ENCODE results near the gene TDRD12.
"Not testable (repeated sequence)": the region's sequence is repeated elsewhere in the genome, so short reads cannot be mapped to it uniquely, and the experiment has no call there.

Gene TDRD12

DNA sequence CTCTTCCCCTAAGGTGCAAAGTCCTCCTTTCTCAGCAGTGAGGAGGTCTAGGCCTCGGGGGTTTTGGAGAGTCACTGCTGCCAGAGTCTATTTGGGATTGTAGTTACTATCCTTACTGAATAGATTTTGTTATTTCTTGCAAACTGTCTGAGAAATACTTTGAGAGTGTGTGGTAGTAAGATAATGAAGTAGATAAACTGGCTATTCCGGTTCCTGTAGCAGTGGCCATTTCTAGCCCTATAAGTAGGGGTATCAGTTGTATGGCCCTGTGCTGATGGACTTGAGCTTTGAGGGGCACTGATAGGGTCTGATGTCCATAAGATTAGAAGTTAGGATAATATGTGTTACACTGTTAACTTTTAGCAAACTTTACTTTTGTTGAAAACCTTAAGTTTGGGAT, 25.3 kb upstream of the TDRD12 start:
- not testable (repeated sequence) for DNase-seq

DNA sequence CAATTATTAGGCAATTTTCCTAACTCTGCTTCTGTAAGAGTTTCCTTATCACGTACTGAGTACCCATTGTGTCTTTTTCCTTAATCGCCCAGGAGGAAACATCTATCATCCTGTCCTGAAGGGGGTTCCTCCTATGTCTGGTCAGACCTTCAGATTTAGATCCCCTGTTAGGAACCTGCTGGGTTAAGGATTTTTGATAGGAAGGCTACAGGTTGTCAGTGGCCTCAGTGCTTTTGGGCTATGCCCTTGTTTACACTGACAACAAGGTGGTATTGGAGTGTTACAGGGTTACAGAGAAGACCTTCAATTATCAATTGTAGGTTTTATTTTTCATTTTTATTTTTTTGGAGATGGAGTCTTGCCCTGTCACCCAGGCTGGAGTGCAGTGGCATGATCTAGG, 24.7 kb upstream of the TDRD12 start:
- not testable (repeated sequence) for DNase-seq

DNA sequence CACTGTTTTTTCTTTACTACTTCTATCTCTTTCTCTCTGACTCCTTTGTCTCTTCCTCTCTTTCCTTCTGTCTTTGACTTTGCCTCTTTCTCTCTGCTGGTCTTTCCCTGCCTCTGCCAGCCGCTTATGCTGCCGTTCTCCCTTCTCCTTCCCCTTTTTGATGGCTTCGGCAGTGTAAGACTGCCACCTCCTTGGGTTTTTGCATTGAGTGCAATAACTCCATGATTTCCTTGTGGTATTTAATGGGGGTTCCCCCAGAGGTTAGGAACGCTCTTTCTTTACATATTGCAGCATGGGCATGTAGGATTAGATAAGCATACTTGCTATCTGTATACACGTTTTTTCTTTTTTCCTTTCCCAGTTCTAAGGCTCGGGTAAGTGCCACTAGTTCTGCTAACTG, 24.1 kb upstream of the TDRD12 start:
- not testable (repeated sequence) for DNase-seq

DNA sequence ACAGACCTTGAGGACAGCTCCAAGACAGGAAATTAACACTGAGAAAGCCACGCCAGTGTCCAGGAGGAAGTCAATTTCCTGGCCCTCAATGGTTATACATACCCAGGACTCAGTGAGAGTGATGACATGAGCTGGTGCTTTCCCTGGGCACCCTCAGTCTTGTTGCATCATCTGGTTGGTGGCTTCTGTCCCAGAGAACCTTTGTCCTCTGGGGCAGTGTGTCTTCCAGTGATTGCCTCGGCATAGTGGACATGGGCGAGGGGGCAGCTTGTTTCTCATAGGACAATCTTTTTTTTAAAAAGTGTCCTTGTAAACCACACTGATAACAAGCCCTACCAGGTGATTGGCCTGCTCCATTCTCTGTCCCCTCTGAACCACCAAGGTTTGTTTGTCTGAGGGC, 22.8 kb upstream of the TDRD12 start:
- not testable (repeated sequence) for DNase-seq

DNA sequence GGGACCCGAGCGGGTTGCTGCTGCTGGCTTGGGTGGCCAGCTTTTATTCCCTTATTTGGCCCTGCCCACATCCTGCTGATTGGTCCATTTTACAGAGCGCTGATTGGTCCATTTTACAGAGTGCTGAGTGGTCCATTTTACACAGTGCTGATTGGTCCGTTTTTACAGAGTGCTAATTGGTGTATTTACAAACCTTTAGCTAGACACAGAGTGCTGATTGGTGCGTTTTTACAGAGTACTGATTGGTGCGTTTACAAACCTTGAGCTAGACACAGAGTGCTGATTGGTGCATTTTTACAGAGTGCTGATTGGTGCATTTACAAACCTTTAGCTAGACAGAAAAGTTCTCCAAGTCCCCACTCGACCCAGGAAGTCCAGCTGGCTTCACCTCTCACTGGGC, 19.4 kb upstream of the TDRD12 start:
- not testable (repeated sequence) for DNase-seq

DNA sequence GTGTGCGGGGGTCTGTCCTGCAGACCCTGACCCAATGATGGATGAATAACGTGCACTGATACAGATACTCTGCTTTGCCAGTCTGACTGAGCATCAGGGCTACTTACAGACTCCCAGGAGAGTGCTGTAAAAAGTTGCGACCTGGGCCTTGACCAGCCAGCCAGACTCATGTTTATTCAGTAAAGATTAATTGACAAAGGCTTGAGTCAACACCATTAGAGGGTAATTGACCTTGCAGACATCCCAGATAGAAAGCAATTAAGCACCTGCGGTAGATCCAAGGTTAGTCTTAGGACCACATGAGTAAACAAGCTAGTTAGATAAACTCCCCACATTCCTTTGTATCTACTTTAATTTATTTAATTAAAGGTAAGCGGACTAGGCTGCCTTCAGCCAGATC, 17.6 kb upstream of the TDRD12 start:
- no peak for DNase-seq

DNA sequence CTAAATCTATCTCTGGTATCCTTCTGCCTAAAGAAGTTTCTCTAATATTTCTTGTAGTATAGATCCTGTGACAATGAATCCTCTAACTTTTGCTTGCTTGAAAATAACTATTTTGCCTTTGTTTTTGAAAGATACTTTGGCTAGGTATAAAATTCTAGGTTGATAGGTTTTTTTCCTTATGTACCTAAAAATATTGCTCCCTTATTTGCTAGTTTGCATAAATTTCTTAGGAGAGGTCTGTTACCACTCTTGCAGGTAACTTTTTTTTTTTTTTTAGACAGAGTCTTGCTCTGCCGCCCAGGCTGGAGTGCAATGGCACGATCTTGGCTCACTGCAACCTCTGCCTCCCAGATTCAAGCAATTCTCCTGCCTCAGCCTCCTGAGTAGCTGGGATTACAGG, 15.6 kb upstream of the TDRD12 start:
- not testable (repeated sequence) for DNase-seq

DNA sequence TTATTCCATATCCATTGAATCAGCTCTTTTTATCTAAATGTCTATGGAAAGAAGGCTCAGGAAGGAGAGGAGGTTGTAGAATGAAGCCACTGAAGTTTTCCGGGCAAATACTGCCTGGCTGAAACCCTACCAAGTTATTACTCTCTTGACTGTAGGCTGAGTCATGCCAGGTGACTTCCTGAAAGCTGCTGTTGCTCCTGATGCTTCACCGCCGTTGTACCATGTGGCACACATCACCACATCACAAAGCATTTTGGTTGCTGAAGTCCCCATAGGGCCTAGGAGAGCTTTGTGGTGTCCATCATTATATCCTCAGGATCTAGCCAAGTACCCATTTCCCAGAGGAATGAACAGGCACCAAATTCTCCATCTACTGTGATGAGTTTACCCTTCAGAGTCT, 11.1 kb upstream of the TDRD12 start:
- no peak for DNase-seq

DNA sequence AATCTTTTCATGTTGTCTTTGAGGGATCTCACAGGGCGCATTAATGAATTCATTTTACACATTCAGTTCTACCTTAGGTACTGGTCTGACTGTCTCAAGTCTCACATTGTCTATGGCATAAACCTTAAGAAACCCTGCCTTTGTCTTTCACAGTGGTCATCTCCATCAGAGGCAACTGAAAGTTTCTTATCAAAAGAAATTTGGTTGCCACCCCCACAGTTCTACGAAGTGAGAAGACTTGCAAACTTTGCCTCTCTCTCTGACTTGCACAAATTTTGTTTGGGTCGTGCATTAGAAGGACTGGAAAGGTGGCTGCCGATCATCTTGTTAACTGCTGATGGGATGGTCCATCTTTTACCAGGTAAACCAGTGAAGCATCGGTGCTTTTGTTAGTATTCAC, 10.5 kb upstream of the TDRD12 start:
- no peak for DNase-seq

DNA sequence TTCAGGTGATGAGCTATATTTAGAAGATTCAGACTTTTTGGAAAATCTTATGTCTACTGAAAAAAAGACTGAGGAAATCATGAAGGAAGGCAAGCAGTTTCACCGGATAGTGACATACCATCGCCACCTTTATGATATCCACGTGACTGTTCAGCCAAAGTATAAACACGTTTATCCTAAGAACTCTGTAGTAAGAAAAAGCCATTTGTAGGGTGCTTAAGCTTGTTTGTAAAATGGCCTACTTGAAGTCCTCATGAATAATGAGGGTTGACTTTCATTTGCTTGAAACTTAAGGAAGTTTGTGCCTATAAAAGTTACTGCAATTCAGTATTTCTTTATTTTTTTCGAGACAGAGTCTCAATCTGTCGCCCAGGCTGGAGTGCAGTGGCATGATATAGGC, 7.8 kb upstream of the TDRD12 start:
- no peak for DNase-seq

DNA sequence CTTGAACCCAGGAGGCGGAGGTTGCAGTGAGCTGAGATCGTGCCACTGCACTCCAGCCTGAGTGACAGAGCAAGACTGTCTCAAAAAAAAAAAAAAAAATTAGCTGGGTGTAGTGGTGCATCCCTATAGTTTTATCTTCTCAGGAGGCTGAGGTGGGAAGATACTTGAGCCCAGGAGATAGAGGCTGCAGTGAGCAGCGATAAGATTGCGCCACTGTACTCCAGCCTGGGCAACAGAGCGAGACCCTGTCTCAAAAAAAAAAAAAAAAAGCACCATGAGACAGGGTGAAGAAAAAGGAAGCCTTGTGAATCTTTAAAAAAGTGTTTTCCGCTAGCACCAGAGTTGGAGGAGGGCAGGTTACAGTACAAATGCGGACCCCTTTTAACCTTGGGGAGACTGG, 3.4 kb upstream of the TDRD12 start:
- not testable (repeated sequence) for DNase-seq

DNA sequence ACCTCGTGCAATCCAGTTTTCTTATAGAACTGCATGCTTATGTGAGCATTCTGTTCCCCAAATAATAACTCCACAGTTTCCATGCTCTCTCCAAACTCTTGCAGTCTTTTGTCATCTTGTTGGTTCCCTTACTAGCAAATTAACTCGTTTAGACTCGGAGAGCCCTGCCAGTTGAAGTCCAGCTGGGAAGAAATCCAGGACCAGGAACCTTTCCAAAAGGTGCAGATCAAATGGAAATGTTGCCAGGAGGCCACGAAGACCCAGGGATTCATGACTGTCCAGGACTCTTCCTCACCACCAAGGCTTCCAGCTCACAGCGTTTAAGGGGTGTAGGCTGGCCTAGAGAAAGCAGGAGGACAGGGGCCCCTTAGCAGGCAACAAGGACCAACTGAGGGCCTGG, 2.1 kb upstream of the TDRD12 start:
- DNase-seq = no peak

DNA sequence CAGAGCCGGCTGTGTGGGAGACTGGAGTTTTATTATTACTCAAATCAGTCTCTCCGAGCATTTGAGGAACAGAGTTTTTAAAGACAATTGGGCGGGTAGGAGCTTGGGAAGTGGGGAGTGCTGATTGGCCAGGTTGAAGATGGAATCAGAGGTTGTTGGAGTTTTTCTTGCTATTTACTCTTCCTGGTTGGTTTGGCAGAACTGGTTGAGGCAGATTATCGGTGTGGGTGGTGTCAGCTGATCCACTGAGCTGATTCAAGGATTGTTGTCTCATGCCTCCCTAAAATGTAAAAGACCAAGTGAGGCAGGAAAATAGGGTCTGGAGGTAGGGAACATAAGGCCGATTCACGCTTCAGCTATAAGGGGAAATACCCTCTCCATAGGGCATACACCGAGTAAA, 1.3 kb upstream of the TDRD12 start:
- no peak for DNase-seq

DNA sequence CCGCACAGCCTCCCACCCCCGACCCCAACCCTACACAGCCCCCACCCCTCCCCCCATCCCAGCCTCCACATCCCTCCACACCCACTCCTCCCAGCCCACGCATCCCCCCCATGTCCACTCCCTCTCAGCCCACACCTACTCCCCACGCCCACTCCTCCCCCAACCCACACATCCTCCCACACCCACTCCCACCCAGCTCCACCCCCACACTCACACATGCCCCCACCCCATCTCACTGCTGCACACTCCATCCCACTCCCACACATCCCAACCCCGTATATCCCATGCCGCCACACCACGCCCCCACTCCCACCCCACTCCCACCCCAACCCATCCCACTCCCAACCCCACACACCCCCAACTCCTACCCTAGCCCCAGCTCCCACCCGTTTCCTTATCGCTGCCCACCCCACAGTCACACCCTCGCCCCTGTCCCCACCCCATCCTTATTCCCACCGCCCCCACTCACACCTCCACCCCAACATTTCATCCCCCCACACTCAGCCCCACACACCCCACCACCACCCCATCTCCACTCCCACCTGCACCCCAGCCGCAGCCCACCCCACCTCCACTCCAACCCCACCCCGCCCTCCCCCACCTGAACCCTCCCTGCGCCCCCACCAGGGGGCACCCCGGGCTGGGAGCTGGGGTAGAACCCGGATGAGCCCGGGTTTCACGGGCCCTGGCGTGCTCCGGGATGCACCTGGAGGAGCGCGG, 809 bp downstream of the TDRD12 start:
- DNase-seq = no peak

DNA sequence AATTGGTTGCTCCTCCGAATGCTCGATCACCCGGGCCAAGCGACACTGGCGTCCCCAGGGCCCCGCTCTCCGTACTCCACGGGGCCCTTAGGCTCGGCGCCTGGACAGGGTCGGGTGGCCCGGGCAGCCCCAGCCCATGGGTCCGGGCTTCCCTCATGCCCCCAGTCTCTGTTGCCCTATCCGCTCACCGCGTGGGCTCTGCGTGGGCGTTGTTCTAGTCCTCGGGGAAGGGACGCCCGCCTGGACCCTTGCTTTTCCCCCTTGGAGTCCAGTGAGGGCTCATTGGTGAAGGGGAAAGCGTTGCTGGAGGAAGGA, 1.3 kb downstream of the TDRD12 start:
- no peak for DNase-seq

DNA sequence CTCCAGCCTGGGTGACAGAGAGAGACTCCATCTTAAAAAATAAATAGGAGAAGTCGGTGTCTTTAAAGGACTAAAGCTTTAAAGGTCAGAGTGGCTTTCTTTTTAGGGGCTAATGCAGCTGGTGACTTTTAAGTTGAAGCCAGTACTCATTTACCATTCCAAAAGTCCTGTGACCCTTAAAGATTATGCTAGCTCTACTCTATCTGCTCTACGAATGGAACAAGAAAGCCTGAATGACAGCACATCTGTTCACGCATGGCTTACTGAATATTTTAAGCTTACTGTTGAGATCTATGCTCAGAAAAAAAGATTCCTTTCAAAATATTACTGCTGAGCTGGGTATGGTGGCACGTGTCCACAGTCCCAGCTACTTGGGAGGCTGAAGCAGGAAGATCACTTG, 16.4 kb downstream of the TDRD12 start:
- DNase-seq = no peak

DNA sequence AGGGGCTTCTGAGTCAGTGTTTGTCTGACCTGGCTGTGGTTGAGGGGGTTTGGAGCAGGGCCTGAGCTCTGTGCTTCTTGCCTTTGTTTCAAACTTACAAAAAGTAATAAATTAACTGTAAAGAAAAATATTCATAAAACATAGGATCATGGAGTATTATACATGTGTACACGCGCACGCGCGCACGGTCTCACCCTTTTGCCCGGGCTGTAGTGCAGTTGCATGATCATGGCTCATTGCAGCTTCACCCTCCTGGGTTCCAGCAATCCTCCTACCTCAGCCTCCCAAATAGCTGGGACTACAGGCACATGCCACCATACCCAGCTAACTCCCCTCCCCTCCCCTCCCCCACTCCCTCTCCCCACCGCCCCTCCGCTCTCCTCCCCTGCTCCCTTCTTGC, 23.5 kb downstream of the TDRD12 start:
- no peak for DNase-seq

DNA sequence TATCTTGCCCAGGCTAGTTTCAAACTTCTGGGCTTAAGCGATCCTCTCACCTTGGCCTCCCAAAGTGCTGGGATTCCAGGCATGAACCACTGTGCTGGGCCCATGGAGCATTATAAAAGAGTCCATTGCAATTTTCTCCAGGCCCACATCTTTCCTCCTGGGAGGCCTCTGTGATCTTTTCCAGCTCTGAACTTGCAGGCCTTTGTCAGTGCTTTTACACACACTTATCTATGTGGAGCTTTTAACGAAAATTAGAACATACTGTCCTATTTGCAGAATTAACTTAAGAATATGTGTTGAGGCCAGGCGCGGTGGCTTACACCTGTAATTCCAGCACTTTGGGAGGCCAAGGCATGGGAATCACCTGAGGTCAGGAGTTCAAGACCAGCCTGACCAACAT, 23.9 kb downstream of the TDRD12 start:
- DNase-seq = no peak

DNA sequence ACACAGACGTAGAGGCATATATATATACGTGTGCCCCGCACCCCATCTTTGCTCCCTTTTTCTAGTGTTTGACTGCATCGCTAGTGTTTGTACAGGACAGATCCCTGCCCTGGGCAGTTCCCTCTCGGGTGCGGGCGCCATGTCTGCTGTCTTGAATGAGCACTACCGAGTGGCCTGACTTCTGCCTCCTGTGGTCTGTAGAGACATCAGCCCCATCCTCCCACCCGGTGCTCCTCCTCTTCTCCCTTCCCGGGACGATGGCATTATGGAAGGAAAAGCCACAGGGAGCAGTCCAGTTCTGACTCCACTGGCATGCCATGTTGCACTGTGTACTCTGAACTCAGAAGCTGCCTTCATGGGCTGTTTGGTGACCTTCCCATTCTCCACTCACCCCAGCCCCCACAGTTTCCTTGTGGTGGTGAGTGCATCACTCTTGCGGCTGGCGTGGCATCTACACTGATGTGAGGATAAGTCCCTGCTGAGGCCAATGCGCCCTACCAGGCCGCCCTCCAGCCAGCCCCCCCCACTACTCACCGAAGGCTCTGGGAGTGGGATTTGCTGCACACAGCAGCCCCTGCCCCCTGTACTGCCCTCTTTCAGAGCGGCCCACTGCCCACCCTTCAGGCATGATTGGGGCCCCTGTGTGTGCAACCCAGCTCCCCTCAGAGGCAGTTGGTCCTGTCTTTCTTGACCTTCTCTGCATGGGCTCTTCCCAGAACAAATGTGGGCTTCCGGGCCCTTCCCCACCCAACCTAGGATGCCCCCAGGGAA, 25.2 kb downstream of the TDRD12 start:
- DNase-seq = no peak

DNA sequence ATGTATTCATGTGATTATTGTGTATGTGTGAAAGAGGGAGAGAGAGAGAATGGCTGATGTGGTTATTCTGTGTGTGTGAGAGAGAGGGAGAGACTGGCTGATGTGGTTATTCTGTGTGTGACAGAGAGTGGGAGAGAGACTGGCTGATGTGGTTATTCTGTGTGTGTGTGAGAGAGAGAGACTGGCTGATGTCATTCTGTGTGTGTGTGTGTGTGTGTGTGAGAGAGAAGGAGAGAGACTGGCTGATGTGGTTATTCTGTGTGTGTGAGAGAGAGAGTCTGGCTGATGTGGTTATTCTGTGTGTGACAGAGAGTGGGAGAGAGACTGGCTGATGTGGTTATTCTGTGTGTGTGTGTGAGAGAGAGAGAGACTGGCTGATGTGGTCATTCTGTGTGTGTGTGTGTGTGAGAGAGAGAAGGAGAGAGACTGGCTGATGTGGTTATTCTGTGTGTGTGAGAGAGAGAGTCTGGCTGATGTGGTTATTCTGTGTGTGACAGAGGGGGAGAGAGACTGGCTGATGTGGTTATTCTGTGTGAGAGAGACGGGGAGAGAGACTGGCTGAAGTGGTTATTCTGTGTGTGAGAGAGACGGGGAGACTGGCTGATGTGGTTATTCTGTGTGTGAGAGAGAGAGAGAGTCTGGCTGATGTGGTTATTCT, 26.2 kb downstream of the TDRD12 start:
- not testable (repeated sequence) for DNase-seq

DNA sequence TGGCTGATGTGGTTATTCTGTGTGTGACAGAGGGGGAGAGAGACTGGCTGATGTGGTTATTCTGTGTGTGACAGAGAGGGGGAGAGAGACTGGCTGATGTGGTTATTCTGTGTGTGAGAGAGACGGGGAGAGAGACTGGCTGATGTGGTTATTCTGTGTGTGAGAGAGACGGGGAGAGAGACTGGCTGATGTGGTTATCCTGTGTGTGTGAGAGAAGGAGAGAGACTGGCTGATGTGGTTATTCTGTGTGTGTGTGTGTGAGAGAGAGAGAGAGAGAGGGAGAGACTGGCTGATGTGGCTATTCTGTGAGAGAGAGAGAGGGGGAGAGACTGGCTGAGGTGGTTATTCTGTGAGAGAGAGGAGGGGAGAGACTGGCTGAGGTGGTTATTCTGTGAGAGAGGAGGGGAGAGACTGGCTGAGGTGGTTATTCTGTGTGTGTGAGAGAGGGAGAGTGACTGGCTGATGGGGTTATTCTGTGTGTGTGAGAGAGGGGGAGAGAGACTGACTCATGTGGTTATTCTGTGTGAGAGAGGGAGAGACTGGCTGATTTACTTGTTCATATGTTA, 27.1 kb downstream of the TDRD12 start:
- not testable (repeated sequence) for DNase-seq

DNA sequence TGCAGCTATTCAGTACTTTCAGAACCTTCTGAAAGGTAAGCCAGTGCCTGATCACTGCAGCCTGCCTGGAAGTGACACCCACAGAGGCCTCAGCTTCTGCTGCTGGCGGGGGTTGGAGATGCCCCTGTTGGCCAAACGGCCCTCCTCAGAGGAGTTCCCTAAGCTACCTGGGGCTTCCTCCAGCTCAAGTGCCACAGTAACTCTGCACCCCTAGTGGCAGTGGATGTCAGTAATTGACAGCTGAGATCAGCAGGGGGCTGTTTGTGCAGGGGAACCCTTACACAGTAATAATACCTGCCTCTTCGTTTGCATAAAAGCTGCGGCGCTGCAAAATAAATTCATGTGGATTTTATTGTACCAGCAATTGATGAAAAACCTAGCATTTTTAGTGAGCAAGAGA, 28.9 kb downstream of the TDRD12 start:
- DNase-seq = no peak

DNA sequence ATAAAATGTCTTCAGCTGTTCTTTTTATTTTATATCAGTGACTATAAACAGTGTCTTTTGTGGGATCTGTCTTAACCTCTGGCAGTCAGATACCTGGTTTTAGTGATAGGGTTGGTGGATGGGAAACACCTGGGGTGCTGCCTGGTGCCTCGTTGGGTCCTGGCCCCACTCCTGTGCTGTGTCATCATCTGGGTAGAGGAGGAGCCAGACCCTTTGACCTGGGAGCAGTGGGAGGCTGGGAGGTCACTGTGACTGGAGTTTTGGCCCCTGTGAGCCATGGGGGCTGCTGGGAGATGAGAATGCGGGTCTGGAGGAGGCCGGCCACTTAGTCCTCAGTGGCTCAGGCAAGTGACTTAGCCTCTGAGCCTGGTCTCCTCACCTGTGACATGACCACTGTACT, 29.4 kb downstream of the TDRD12 start:
- DNase-seq = no peak

DNA sequence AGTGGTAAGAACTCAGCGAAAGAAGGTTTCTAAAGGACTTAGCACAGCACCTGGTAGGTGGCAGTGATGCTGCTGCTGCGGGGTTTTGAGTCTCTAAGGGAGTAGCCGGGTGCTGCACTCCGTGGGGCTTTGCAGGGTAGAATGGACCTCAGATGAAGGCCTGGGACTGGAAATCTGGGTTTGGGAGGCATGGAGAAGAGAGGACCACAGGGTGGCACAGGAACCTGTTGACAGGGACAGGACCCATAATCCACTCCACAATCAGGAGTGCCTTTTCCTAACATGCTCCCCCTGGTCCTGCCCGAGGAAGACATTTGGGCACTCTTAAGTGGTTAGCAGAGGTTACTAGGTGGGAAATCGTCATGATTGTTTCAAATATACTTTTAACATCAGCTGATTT, 29.8 kb downstream of the TDRD12 start:
- DNase-seq = no peak

Data from NCI-H510A (cell line).